Fibroblast of lung (primary cell): ENCODE data around the gene TPH2. TPM values are rescaled to one million over a fixed set of nuclear protein-coding genes. Genes with fewer than 3 reads are reported as not detected.

Experiments used
- DNase-seq, 2 donors: peaks; one replicate each; pipeline versions ENCODE4 v3.0.0 to v3.0.0-alpha.2; 2010; ENCODE audit warnings: low read depth in 2 of 2
- H2AFZ ChIP-seq: 2 replicates; pipeline ENCODE4 v1.5.1; 2012; ENCODE audit warnings: low read length, control low read depth, inconsistent platforms
- H3K27ac ChIP-seq: 2 replicates; pipeline ENCODE4 v1.5.1; 2011; ENCODE audit warnings: low read length, control low read depth; ENCODE audit not compliant: insufficient read depth
- H3K27me3 ChIP-seq: 2 replicates; pipeline ENCODE4 v1.5.1; 2011; ENCODE audit warnings: mild to moderate bottlenecking, low read length; ENCODE audit not compliant: control insufficient read depth, insufficient read depth
- H3K36me3 ChIP-seq: 2 replicates; pipeline ENCODE4 v1.5.1; 2011; ENCODE audit warnings: low read length; ENCODE audit not compliant: control insufficient read depth, insufficient read depth
- H3K4me1 ChIP-seq: 2 replicates; pipeline ENCODE4 v1.5.1; 2011; ENCODE audit warnings: low read length; ENCODE audit not compliant: control insufficient read depth, insufficient read depth; ENCODE audit errors: extremely low read depth
- H3K4me2 ChIP-seq: 2 replicates; pipeline ENCODE4 v1.5.1; 2011; ENCODE audit warnings: low read length, control low read depth; ENCODE audit not compliant: insufficient read depth; ENCODE audit errors: extremely low read depth
- H3K4me3 ChIP-seq, 4 experiments: fragments of 200-600 bp in 1 of 4; sonication (generic) in 1 of 4; replicated peaks in 1 of 4; 2 replicates each; pipeline ENCODE4 v1.5.1; 2011 to 2016; ENCODE audit warnings: low read length in 4 of 4, low read depth in 3 of 4, mild to moderate bottlenecking in 3 of 4, control low read depth in 2 of 4, inconsistent platforms in 1 of 4, mixed read lengths in 1 of 4; ENCODE audit not compliant: insufficient read depth in 1 of 4; ENCODE audit errors: control extremely low read depth in 1 of 4
- H3K79me2 ChIP-seq: 2 replicates; pipeline ENCODE4 v1.5.1; 2012; ENCODE audit warnings: mild to moderate bottlenecking, low read length, inconsistent platforms; ENCODE audit not compliant: control insufficient read depth, insufficient read depth
- H3K9ac ChIP-seq: 2 replicates; pipeline ENCODE4 v1.5.1; 2011; ENCODE audit warnings: mild to moderate bottlenecking, low read length, control low read depth; ENCODE audit not compliant: insufficient read depth
- H3K9me3 ChIP-seq: 2 replicates; pipeline ENCODE4 v1.5.1; 2012; ENCODE audit warnings: low read depth, low read length; ENCODE audit not compliant: control insufficient read depth, insufficient read depth
- H4K20me1 ChIP-seq: 2 replicates; pipeline ENCODE4 v1.5.1; 2011; ENCODE audit warnings: low read length; ENCODE audit not compliant: control insufficient read depth, insufficient read depth; ENCODE audit errors: extremely low read depth
- EZH2 ChIP-seq: IDR thresholded peaks from 2 replicates; pipeline ENCODE4 v1.5.1; 2012; ENCODE audit warnings: low read length, control low read depth, mild to moderate bottlenecking; ENCODE audit errors: missing control alignments
- polyA plus RNA-seq, 2 donors: library from polyadenylated mRNA; depleted of rRNA in 1 of 2; stranded (reverse) in 1 of 2; unstranded in 1 of 2; fragments of >200 nt; gene quantifications; 2 replicates each; pipeline ENCODE4 v1.2.1, GENCODE V29; 2011 to 2012; ENCODE audit warnings: missing spikeins in 1 of 2
- total RNA-seq: library from RNA; depleted of rRNA; stranded (reverse); fragments of >200 nt; gene quantifications from 2 replicates; pipeline ENCODE4 v1.2.1, GENCODE V29; 2014
- TF ChIP-seq, protein P1 (sequence below), 2 donors: IDR thresholded peaks in 1 of 2; conservative IDR thresholded peaks in 1 of 2; 1 replicate in 1 of 2; 2 replicates in 1 of 2; pipeline ENCODE4 v1.5.1; 2011 to 2012; ENCODE audit warnings: low read length in 2 of 2, control low read depth in 1 of 2, inconsistent platforms in 1 of 2, low read depth in 1 of 2, mild to moderate bottlenecking in 1 of 2

TPH2 gene
- total and polyA plus RNA-seq, 2 donors (not counting 1 experiment from before 2014, with no cell fraction given) = 0.03 TPM; not detected in 1

DNA sequence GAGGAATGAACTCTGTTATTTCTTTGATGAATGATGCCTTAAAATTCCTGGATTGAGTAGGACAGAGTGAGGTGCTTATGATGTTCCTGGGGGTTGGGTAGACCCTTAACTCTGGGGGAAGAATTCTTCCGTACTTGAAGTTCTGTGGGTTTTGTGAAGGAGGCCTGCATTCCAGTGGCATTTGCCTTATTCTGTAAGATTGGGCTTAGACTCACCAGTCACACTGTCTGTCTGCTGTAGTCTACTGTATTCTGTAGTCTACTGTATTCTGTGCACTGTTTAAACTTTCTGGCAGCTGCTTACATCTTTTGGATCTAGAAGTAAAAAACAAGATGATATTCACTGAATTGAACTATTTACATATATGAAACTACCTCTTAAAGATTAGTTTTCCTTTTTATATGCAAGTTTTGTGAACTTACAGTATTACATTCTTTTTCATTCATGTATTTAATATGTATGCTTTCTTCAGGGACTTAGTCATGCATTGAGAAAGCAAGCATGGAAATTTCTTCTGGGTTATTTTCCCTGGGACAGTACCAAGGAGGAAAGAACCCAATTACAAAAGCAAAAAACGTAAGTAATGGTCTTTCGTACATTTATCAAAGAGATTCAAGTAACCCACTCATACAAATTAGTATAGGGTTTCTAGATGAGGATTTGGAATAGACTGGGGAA lies 42.3 kb upstream of the TPH2 start:
- Histone ChIP-seq H3K4me1 (no peaks in the 10 kb centered on the region), H2AFZ (no peak overlapping the region), H3K9me3 (no peaks in the 10 kb centered on the region), H4K20me1 (no peaks in the 10 kb centered on the region), H3K4me3 (no peak overlapping the region), H3K79me2 (no peaks in the 10 kb centered on the region), H3K9ac (no peak overlapping the region), H3K27me3 (no peaks in the 10 kb centered on the region), H3K4me2 (no peak overlapping the region), H3K27ac (no peak overlapping the region), H3K36me3 (peaks cover 2% of the 10 kb centered on the region)
- TF ChIP-seq EZH2 = no peak
- TF ChIP-seq, protein P1, sequence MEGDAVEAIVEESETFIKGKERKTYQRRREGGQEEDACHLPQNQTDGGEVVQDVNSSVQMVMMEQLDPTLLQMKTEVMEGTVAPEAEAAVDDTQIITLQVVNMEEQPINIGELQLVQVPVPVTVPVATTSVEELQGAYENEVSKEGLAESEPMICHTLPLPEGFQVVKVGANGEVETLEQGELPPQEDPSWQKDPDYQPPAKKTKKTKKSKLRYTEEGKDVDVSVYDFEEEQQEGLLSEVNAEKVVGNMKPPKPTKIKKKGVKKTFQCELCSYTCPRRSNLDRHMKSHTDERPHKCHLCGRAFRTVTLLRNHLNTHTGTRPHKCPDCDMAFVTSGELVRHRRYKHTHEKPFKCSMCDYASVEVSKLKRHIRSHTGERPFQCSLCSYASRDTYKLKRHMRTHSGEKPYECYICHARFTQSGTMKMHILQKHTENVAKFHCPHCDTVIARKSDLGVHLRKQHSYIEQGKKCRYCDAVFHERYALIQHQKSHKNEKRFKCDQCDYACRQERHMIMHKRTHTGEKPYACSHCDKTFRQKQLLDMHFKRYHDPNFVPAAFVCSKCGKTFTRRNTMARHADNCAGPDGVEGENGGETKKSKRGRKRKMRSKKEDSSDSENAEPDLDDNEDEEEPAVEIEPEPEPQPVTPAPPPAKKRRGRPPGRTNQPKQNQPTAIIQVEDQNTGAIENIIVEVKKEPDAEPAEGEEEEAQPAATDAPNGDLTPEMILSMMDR (conservative IDR thresholded peaks at IDR 0.05 in 1 of 2, IDR thresholded peaks at IDR 0.05 in 1 of 2; ENCODE audit: low read depth in 1 of 2, low read length in 2 of 2) = no peak
- DNase-seq = peak in 1 of 2 donors; percentile 64

DNA sequence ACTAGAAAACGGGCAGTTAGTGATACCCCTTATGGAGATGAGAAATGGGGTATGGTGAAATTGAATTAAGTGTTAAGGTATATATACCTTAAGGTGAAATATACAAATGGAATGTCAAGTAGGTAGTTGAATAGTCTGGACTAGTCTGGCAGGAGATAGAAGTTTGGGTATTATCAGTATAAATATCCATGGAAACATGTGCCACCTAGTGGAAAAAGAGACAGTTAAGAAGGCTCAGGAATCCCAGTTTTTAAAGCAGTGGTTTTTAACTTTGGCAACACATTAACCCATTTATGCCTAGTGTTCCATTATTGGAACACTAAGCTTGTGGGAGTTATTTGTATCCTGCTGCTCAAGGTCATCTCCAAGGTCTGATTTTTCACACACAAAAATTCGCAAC lies 38.6 kb upstream of the TPH2 start:
- Histone ChIP-seq H3K9me3 (no peaks in the 10 kb centered on the region), H3K27me3 (no peaks in the 10 kb centered on the region), H4K20me1 (no peaks in the 10 kb centered on the region), H3K9ac (no peak overlapping the region), H2AFZ (no peak overlapping the region), H3K27ac (no peak overlapping the region), H3K36me3 (peaks cover 2% of the 10 kb centered on the region), H3K79me2 (no peaks in the 10 kb centered on the region), H3K4me2 (no peak overlapping the region), H3K4me3 (no peak overlapping the region), H3K4me1 (no peaks in the 10 kb centered on the region)
- peak in 1 of 2 donors; percentile 26 for DNase-seq
- TF ChIP-seq, protein P1 (conservative IDR thresholded peaks at IDR 0.05 in 1 of 2, IDR thresholded peaks at IDR 0.05 in 1 of 2; ENCODE audit: low read depth in 1 of 2, low read length in 2 of 2) = peak in 1 of 2 donors; percentile 40
- TF ChIP-seq EZH2 = no peak

DNA sequence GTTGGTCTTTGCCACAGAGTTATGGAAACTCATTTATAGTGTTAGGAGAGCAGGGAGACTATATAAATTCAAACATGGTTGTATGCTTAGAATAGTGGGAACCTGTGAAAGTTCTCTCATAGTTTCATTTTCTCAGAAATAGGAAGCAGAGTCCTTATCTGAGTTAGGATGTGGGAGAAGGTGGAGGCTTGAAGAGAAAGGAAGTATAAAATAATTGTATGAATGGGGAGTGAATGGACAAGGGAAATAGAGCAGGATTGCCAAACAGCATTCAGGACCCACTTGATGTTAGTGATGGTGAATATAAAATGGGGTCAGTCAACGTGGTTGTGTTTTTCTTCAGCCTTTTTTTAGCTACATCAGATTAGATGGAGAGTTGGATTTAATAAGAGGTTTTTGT lies 34.0 kb upstream of the TPH2 start:
- Histone ChIP-seq H3K9ac (no peak overlapping the region), H3K27me3 (no peaks in the 10 kb centered on the region), H2AFZ (no peak overlapping the region), H3K9me3 (no peaks in the 10 kb centered on the region), H3K4me2 (no peak overlapping the region), H3K27ac (no peak overlapping the region), H3K79me2 (no peaks in the 10 kb centered on the region), H3K4me3 (no peak overlapping the region), H4K20me1 (no peaks in the 10 kb centered on the region), H3K36me3 (no peaks in the 10 kb centered on the region), H3K4me1 (no peaks in the 10 kb centered on the region)
- no peak for TF ChIP-seq EZH2
- TF ChIP-seq, protein P1 (conservative IDR thresholded peaks at IDR 0.05 in 1 of 2, IDR thresholded peaks at IDR 0.05 in 1 of 2; ENCODE audit: low read depth in 1 of 2, low read length in 2 of 2) = no peak
- DNase-seq = no peak
